LNCAP (cell line): Measurements from ENCODE around the gene IL34.

Source experiments
- TF ChIP-seq, protein P1 (sequence below): fragments of 450-650 bp; IDR thresholded peaks from 2 replicates; pipeline ENCODE4 v1.5.1; 2017; ENCODE audit warnings: mild to moderate bottlenecking

The IL34 gene

GRCh38 chr16:70685061-70685937 lies 38.9 kb downstream of the IL34 start:
- TF ChIP-seq, protein P1, sequence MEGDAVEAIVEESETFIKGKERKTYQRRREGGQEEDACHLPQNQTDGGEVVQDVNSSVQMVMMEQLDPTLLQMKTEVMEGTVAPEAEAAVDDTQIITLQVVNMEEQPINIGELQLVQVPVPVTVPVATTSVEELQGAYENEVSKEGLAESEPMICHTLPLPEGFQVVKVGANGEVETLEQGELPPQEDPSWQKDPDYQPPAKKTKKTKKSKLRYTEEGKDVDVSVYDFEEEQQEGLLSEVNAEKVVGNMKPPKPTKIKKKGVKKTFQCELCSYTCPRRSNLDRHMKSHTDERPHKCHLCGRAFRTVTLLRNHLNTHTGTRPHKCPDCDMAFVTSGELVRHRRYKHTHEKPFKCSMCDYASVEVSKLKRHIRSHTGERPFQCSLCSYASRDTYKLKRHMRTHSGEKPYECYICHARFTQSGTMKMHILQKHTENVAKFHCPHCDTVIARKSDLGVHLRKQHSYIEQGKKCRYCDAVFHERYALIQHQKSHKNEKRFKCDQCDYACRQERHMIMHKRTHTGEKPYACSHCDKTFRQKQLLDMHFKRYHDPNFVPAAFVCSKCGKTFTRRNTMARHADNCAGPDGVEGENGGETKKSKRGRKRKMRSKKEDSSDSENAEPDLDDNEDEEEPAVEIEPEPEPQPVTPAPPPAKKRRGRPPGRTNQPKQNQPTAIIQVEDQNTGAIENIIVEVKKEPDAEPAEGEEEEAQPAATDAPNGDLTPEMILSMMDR, result no peak

- TF ChIP-seq, protein P1, result no peak
Observed at GRCh38 chr16:70685938-70686375, 39.6 kb downstream of the IL34 start, which contains the start of gene MTSS2. TSS of gene MTSS2 (minus strand) at chr16:70686053. CDS start at chr16:70685791, 262 bp downstream.

GRCh38 chr16:70686376-70687101 lies 40.2 kb downstream of the IL34 start:
- TF ChIP-seq, protein P1, result no peak

DNA sequence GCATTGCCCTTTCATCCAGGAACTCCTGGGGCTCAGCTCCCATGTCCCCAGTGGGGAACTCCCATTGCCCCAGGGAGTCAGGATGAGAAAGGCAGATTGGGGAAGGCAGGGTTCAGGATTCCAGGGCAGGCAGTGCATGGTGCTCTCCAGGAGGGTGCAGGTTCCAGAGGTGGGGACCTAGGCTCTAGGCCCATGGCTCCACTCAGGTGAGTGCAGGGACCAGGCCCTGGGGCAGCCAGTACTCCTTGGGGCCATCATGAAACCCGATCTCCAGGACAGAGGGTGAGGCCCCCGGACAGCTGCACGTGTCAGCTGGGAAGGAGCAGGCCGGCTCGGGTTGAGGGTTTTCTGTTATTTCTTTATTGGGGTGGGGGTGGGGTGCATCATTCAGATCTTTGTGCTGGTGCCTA lies 40.7 kb downstream of the IL34 start:
- TF ChIP-seq, protein P1, result no peak

DNA sequence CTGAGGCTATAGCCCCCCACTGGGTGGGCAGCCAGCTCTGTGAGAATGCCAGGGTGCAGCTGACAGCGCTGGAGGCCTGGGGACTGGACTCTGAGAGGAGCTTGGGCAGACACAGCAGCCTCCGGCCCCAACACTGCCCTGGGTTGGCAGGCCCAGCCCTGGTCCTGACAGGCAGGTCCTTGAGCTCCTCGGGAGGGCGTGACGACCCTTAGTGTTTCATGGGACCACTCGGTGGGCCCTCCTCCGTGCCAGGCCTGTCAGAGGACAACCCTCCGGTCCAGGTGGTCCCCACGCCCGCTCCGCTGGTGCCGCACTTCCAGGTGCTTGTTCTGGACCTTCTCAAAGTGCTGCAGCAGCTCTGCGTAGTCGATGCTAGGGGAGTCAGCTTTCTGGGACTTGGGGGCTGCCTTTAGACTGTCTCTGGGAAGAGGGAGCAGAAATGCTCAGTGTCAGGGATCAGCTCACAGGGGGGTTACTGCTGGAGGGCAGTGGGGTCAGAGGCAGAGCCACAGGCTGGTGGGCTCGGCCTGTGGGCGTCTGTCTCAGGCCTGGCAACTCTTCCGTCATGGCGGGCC lies 41.4 kb downstream of the IL34 start:
- TF ChIP-seq, protein P1, result no peak

DNA sequence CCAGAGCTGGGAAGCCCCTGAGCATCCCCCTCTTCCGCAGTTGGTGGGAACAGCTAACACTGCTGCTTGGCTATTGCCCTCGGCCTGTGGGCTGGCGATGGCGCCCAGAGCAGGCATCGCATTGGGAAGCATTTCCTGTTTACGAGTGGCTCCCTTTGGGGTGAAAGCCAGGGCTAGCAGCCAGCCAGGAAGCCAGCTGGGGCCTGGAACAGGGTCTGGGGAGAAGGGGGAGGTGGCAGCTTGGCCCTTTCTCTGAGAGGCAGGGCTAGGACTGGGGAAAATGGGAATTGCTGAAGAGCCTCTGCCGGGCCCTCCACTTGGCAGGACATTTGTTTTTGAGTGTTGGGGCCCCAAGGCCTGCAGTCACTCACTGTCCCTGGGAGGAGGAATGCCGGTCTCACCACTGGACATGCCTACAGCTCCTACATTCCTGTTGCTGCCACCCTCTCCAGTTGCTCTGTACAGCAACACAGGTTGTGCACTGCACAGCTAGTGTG lies 41.9 kb downstream of the IL34 start:
- TF ChIP-seq, protein P1, result no peak
